GM12878 (cell line): ENCODE data around the gene PTCD1. TPM values are rescaled to one million over a fixed set of nuclear protein-coding genes. Genes with fewer than 3 reads are reported as not detected.

ENCODE experiments used
- ATF2 ChIP-seq: IDR thresholded peaks from 2 replicates; pipeline ENCODE4 v1.6.1; 2012; ENCODE audit warnings: low read length, inconsistent platforms
- ATF7 ChIP-seq: fragments of 450-650 bp; IDR thresholded peaks from 2 replicates; pipeline ENCODE4 v1.6.1; 2016; ENCODE audit warnings: low read depth, mild to moderate bottlenecking
- E4F1 ChIP-seq: fragments of 450-650 bp; IDR thresholded peaks from 2 replicates; pipeline ENCODE4 v1.6.1; 2018; ENCODE audit warnings: borderline replicate concordance, mild to moderate bottlenecking; ENCODE audit not compliant: partially characterized antibody
- EED ChIP-seq: sonication (generic); IDR thresholded peaks from 2 replicates; pipeline ENCODE4 v1.6.1; 2016; ENCODE audit warnings: antibody characterized with exemption, low read depth
- EGR1 ChIP-seq, 2 experiments: IDR thresholded peaks; 1 replicate in 1 of 2; 2 replicates in 1 of 2; pipeline ENCODE4 v1.6.1; 2011 to 2012; ENCODE audit warnings: low read depth in 2 of 2, low read length in 2 of 2, borderline replicate concordance in 1 of 2, mild to moderate bottlenecking in 1 of 2, moderate library complexity in 1 of 2
- ELK1 ChIP-seq: IDR thresholded peaks from 2 replicates; pipeline ENCODE4 v1.6.1; 2012; ENCODE audit warnings: low read depth, low read length, improper control_type of control experiment
- ESRRA ChIP-seq: IDR thresholded peaks from 2 replicates; pipeline ENCODE4 v1.6.1; 2012; ENCODE audit warnings: mild to moderate bottlenecking, low read length, improper control_type of control experiment
- MTA2 ChIP-seq: fragments of 450-650 bp; IDR thresholded peaks from 2 replicates; pipeline ENCODE4 v1.6.1; 2016; ENCODE audit warnings: low read depth, mild to moderate bottlenecking, moderate library complexity
- MXI1 ChIP-seq: fragments of 150-350 bp; IDR thresholded peaks from 2 replicates; pipeline ENCODE4 v1.6.1; 2011; ENCODE audit warnings: low read depth, mild to moderate bottlenecking, inconsistent platforms, low read length, improper control_type of control experiment
- NR2C2 ChIP-seq: IDR thresholded peaks from 2 replicates; pipeline ENCODE4 v1.6.1; 2011; ENCODE audit warnings: borderline replicate concordance, low read depth; ENCODE audit not compliant: control insufficient read depth, insufficient read length
- POU2F2 ChIP-seq: IDR thresholded peaks from 3 replicates; pipeline ENCODE4 v1.6.1; 2011; ENCODE audit warnings: low read depth, mild to moderate bottlenecking, low read length, borderline replicate concordance
- RAD51 ChIP-seq: fragments of 450-650 bp; IDR thresholded peaks from 2 replicates; pipeline ENCODE4 v1.6.1; 2016; ENCODE audit warnings: moderate library complexity, mild to moderate bottlenecking, inconsistent platforms
- SMAD1 ChIP-seq: fragments of 450-650 bp; IDR thresholded peaks from 2 replicates; pipeline ENCODE4 v1.6.1; 2018; ENCODE audit warnings: mild to moderate bottlenecking, low read depth; ENCODE audit not compliant: partially characterized antibody
- SMAD5 ChIP-seq: IDR thresholded peaks from 2 replicates; pipeline ENCODE4 v1.6.1; 2016; ENCODE audit warnings: antibody characterized with exemption, low read depth
- SMC3 ChIP-seq: IDR thresholded peaks from 2 replicates; pipeline ENCODE4 v1.6.1; 2011; ENCODE audit warnings: low read length, improper control_type of control experiment, borderline replicate concordance
- STAT1 ChIP-seq: fragments of 450-650 bp; conservative IDR thresholded peaks from 2 replicates; pipeline ENCODE4 v1.6.1; 2014; ENCODE audit warnings: antibody characterized with exemption, mild to moderate bottlenecking
- ZBTB11 ChIP-seq: fragments of 450-650 bp; formaldehyde crosslinking; IDR thresholded peaks from 2 replicates; pipeline ENCODE4 v1.5.0; 2022; ENCODE audit warnings: mild to moderate bottlenecking, missing genetic modification characterization
- ZBTB33 ChIP-seq: fragments of 450-650 bp; IDR thresholded peaks from 2 replicates; pipeline ENCODE4 v1.6.1; 2017; ENCODE audit warnings: mild to moderate bottlenecking
- polyA plus RNA-seq, 11 experiments: library from polyadenylated mRNA; depleted of rRNA in 4 of 11; unstranded in 6 of 11; stranded (reverse) in 5 of 11; fragments of >200 nt; fragmentation: Nextera tagmentation in 4 of 11; fragmentation: Illumina TruSeq in 1 of 11; extraction: Ambion mirVana in 4 of 11; extraction: Trizol in 1 of 11; gene quantifications; 1 replicate in 1 of 11; 2 replicates in 10 of 11; pipeline versions ENCODE4 v1.2.1 to v1.2.3, GENCODE V29; 2011 to 2016; ENCODE audit warnings: inconsistent platforms in 2 of 11, missing spikeins in 2 of 11, low read depth in 1 of 11
- total RNA-seq, 4 experiments: library from RNA; depleted of rRNA in 3 of 4; stranded (reverse); fragments of >200 nt in 3 of 4; fragmentation: Illumina TruSeq in 1 of 4; extraction: Trizol in 1 of 4; gene quantifications; 2 replicates each; pipeline versions ENCODE4 v1.2.1 to v1.2.3, GENCODE V29; 2013 to 2021

The PTCD1 gene
- total and polyA plus RNA-seq, 10 of the 15 experiments (the other 5 are each of a cell fraction or from before 2014, with no cell fraction given), result 0.26 to 9.7 (median 5.0) TPM

GRCh38 chr7:99472561-99473314, 34.1 kb upstream of the PTCD1 start, which contains the start of gene ZNF789 (continued):
- TF ChIP-seq NR2C2, result no peak
- TF ChIP-seq RAD51, result peak; percentile 99
- no peak for TF ChIP-seq SMAD1
- TF ChIP-seq SMAD5, result peak; percentile 64; the same call in 1 of the 2 replicates
- 0 out of 2 replicates have a peak, but pooled peaks have one; percentile 53 for TF ChIP-seq STAT1
- TF ChIP-seq POU2F2, result peak; percentile 75; the same call in 1 of the 3 replicates
- TF ChIP-seq ZBTB11 (CRISPR knock-in tag), result peak; percentile 49
- no peak for TF ChIP-seq ZBTB33
- TF ChIP-seq MXI1, result peak; percentile 18; the same call in 1 of the 2 replicates
- TF ChIP-seq MTA2, result no peak
- 0 out of 2 replicates have a peak, but pooled peaks have one; percentile 17 for TF ChIP-seq ATF7
- TF ChIP-seq EED, result 0 out of 2 replicates have a peak, but pooled peaks have one; percentile 11
- peak in 1 of 2 experiments; percentile 55; a peak in 1 of 3 replicates for TF ChIP-seq EGR1 (IDR thresholded peaks at IDR 0.05; ENCODE audit: borderline replicate concordance in 1 of 2, low read depth in 2 of 2, low read length in 2 of 2)
- TF ChIP-seq ELK1, result no peak
- no peak for TF ChIP-seq SMC3
- no peak for TF ChIP-seq E4F1
- TF ChIP-seq ATF2, result no peak
- no peak for TF ChIP-seq ESRRA
